Spleen (tissue), 11 donors: Measurements from ENCODE around the gene DTNB. TPM values are rescaled to one million over a fixed set of nuclear protein-coding genes. Genes with fewer than 3 reads are reported as not detected.

Experiments
- DNase-seq: peaks from one replicate; pipeline ENCODE4 v3.0.0-alpha.2; 2020
- H3K27ac ChIP-seq, 8 donors: fragments of 200-600 bp; sonication (generic) in 7 of 8; 1 replicate in 4 of 8; 2 replicates in 4 of 8; pipeline versions ENCODE4 v1.5.0 to v1.8.0; 2016 to 2021; ENCODE audit warnings: inconsistent platforms in 4 of 8, mild to moderate bottlenecking in 4 of 8, moderate library complexity in 1 of 8
- H3K27me3 ChIP-seq, 7 donors: fragments of 200-600 bp; sonication (generic) in 6 of 7; replicated peaks in 1 of 7; 1 replicate in 4 of 7; 2 replicates in 3 of 7; pipeline versions ENCODE4 v1.5.0 to v1.8.0; 2016 to 2021; ENCODE audit warnings: inconsistent platforms in 3 of 7, mild to moderate bottlenecking in 1 of 7
- H3K36me3 ChIP-seq, 6 donors: fragments of 200-600 bp; sonication (generic) in 5 of 6; 1 replicate in 4 of 6; 2 replicates in 2 of 6; pipeline versions ENCODE4 v1.5.0 to v1.8.0; 2016 to 2021; ENCODE audit warnings: inconsistent platforms in 2 of 6
- H3K4me1 ChIP-seq, 6 donors: fragments of 200-600 bp; sonication (generic) in 5 of 6; 1 replicate in 3 of 6; 2 replicates in 3 of 6; pipeline versions ENCODE4 v1.5.0 to v1.8.0; 2016 to 2021; ENCODE audit warnings: inconsistent platforms in 3 of 6
- H3K4me3 ChIP-seq, 8 donors: fragments of 200-600 bp; sonication (generic) in 7 of 8; 1 replicate in 4 of 8; 2 replicates in 4 of 8; pipeline versions ENCODE4 v1.5.0 to v1.8.0; 2016 to 2021; ENCODE audit warnings: inconsistent platforms in 4 of 8, mild to moderate bottlenecking in 4 of 8, moderate library complexity in 2 of 8
- H3K9me3 ChIP-seq, 8 donors: fragments of 200-600 bp; sonication (generic) in 7 of 8; 1 replicate in 4 of 8; 2 replicates in 4 of 8; pipeline versions ENCODE4 v1.5.0 to v1.8.0; 2016 to 2021; ENCODE audit warnings: inconsistent platforms in 4 of 8
- POLR2A ChIP-seq, 3 donors: fragments of 450-650 bp; IDR thresholded peaks; one replicate each; pipeline ENCODE4 v1.5.1; 2017; ENCODE audit warnings: antibody characterized with exemption in 3 of 3, mild to moderate bottlenecking in 1 of 3
- POLR2AphosphoS5 ChIP-seq, 3 donors: sonication (generic); formaldehyde crosslinking; IDR thresholded peaks; one replicate each; pipeline ENCODE4 v1.5.1; 2017; ENCODE audit warnings: antibody characterized with exemption in 3 of 3
- WGBS, 5 donors: extraction: QIAGEN DNeasy Blood & Tissue Kit in 3 of 5; methylation state at CpG; one replicate each; pipeline versions ENCODE4 v1.1.5 to v1.1.7; 2013 to 2018; 5-methylcytosine and 5-hydroxymethylcytosine counted together
- intact Hi-C: fragments of 100-400 bp; cut with DNase I; formaldehyde crosslinking; loops from one replicate; pipeline ENCODE4 v1.15.0; 2023; ENCODE audit warnings: low total_unique reads
- polyA plus RNA-seq, 3 donors: library from polyadenylated mRNA; stranded (reverse); fragments of 200-250 nt; gene quantifications; one replicate each; pipeline ENCODE4 v1.2.1, GENCODE V29; 2013
- total RNA-seq, 7 donors: library from RNA; depleted of rRNA in 3 of 7; stranded (reverse); fragments of >200 nt in 3 of 7; fragmentation: NEBNext Ultra II Directional in 4 of 7; extraction: Animal tissue kit (Norgen Biotek cat#: 25700) in 4 of 7; gene quantifications; one replicate each; pipeline versions ENCODE4 v1.1.0 to v1.2.1, GENCODE V29; 2016 to 2021
- TF ChIP-seq, protein P1 (sequence below), 11 experiments: fragments of 200-600 bp in 7 of 11; fragments of 450-650 bp in 4 of 11; sonication (generic) in 4 of 11; IDR thresholded peaks in 8 of 11; conservative IDR thresholded peaks in 3 of 11; 1 replicate in 7 of 11; 2 replicates in 4 of 11; pipeline versions ENCODE4 v1.4.0 to v1.8.0; 2016 to 2021; ENCODE audit warnings: antibody characterized with exemption in 11 of 11, inconsistent platforms in 4 of 11, mild to moderate bottlenecking in 1 of 11
- donor health status: healthy with polysubstance abuse.
- donor health status: DM: no; HTN: no; CAD: no; lungs with moderate emphysema.
- donor health status: DM: no; HTN: no; CAD: no.
- donor health status: Bipolar disorder and iron deficiency.
- donor health status: healthy.
- donor health status: DM: no; HTN: no; CAD: no.
- donor health status: DM: yes; HTN: yes; CAD: no.

DTNB gene
- total and polyA plus RNA-seq, 10 donors, result 4.5 to 28.9 (median 20.4) TPM

- Histone ChIP-seq H3K9me3 (peaks cover 2 to 18% (median 15%) of the 10 kb centered on the region in 8 donors), H3K27ac (no peak overlapping the region), H3K4me3 (no peak overlapping the region), H3K36me3 (peaks cover 0 to 46% (median 3%) of the 10 kb centered on the region in 6 donors), H3K27me3 (no peaks in the 10 kb centered on the region), H3K4me1 (peaks cover 0 to 13% (median 8%) of the 10 kb centered on the region in 6 donors)
- 91 to 94% (median 92%) methylated on average over 10 to 11 of the region's 11 CpGs for WGBS, 5 donors
- DNase-seq, result no peak
- intact Hi-C loops, result no loop called here
- TF ChIP-seq POLR2A (IDR thresholded peaks at IDR 0.05) (no peak), POLR2AphosphoS5 (IDR thresholded peaks at IDR 0.05) (no peak)
- TF ChIP-seq, protein P1, sequence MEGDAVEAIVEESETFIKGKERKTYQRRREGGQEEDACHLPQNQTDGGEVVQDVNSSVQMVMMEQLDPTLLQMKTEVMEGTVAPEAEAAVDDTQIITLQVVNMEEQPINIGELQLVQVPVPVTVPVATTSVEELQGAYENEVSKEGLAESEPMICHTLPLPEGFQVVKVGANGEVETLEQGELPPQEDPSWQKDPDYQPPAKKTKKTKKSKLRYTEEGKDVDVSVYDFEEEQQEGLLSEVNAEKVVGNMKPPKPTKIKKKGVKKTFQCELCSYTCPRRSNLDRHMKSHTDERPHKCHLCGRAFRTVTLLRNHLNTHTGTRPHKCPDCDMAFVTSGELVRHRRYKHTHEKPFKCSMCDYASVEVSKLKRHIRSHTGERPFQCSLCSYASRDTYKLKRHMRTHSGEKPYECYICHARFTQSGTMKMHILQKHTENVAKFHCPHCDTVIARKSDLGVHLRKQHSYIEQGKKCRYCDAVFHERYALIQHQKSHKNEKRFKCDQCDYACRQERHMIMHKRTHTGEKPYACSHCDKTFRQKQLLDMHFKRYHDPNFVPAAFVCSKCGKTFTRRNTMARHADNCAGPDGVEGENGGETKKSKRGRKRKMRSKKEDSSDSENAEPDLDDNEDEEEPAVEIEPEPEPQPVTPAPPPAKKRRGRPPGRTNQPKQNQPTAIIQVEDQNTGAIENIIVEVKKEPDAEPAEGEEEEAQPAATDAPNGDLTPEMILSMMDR (IDR thresholded peaks at IDR 0.05 in 8 of 11, conservative IDR thresholded peaks at IDR 0.05 in 3 of 11), result no peak
Measured at GRCh38 chr2:25478736-25479135, 194.6 kb downstream of the DTNB start.

GRCh38 chr2:25473758-25474340 lies 199.5 kb downstream of the DTNB start:
- TF ChIP-seq, protein P1 (IDR thresholded peaks at IDR 0.05 in 8 of 11, conservative IDR thresholded peaks at IDR 0.05 in 3 of 11), result no peak
- TF ChIP-seq POLR2A (IDR thresholded peaks at IDR 0.05) (no peak), POLR2AphosphoS5 (IDR thresholded peaks at IDR 0.05) (no peak)
- Histone ChIP-seq H3K27ac (no peak overlapping the region), H3K36me3 (peaks cover 0 to 40% (median 1%) of the 10 kb centered on the region in 6 donors), H3K4me3 (no peak overlapping the region), H3K4me1 (no peaks in the 10 kb centered on the region), H3K27me3 (no peaks in the 10 kb centered on the region), H3K9me3 (peaks cover 2 to 18% (median 15%) of the 10 kb centered on the region in 8 donors)
- intact Hi-C loops, result no loop called here
- 71 to 75% (median 72%) methylated on average over 12 of the region's 12 CpGs for WGBS, 5 donors
- DNase-seq, result no peak

GRCh38 chr2:25473131-25473530 lies 200.2 kb downstream of the DTNB start:
- Histone ChIP-seq H3K27me3 (no peaks in the 10 kb centered on the region), H3K4me1 (no peaks in the 10 kb centered on the region), H3K27ac (no peak overlapping the region), H3K4me3 (no peak overlapping the region), H3K36me3 (peaks cover 0 to 33% (median 1%) of the 10 kb centered on the region in 6 donors), H3K9me3 (peaks cover 2 to 18% (median 15%) of the 10 kb centered on the region in 8 donors)
- no peak for DNase-seq
- intact Hi-C loops, result no loop called here
- 76 to 92% (median 80%) methylated on average over 1 of the region's 1 CpG for WGBS, 5 donors
- TF ChIP-seq POLR2A (IDR thresholded peaks at IDR 0.05) (no peak), POLR2AphosphoS5 (IDR thresholded peaks at IDR 0.05) (no peak)
- TF ChIP-seq, protein P1 (IDR thresholded peaks at IDR 0.05 in 8 of 11, conservative IDR thresholded peaks at IDR 0.05 in 3 of 11), result no peak

- H3K27ac ChIP-seq, result no peak overlapping the region
- intact Hi-C loops, result no loop called here
- peaks cover 0 to 29% (median 1%) of the 10 kb centered on the region in 6 donors for H3K36me3 ChIP-seq
- H3K4me3 ChIP-seq, result no peak overlapping the region
- WGBS, 5 donors, result 92 to 95% (median 95%) methylated on average over 3 of the region's 3 CpGs
- TF ChIP-seq, protein P1 (IDR thresholded peaks at IDR 0.05 in 8 of 11, conservative IDR thresholded peaks at IDR 0.05 in 3 of 11), result no peak
- TF ChIP-seq POLR2A (IDR thresholded peaks at IDR 0.05) (no peak), POLR2AphosphoS5 (IDR thresholded peaks at IDR 0.05) (no peak)
- H3K9me3 ChIP-seq, result peaks cover under 1 to 10% (median 9%) of the 10 kb centered on the region in 8 donors
- DNase-seq, result no peak
- H3K4me1 ChIP-seq, result no peaks in the 10 kb centered on the region
- no peaks in the 10 kb centered on the region for H3K27me3 ChIP-seq
Measured at GRCh38 chr2:25470806-25471205, 202.6 kb downstream of the DTNB start.
